Keratinocyte (primary cell): ENCODE measurements around the gene GHRH.

Source experiments
- EZH2 ChIP-seq: IDR thresholded peaks from one replicate; pipeline ENCODE4 v1.6.1; 2012; ENCODE audit warnings: inconsistent platforms, mild to moderate bottlenecking, low read length, moderate library complexity
- TF ChIP-seq, protein P1 (sequence below), 3 experiments: IDR thresholded peaks in 1 of 3; conservative IDR thresholded peaks in 1 of 3; optimal IDR thresholded peaks in 1 of 3; 2 replicates in 2 of 3; 3 replicates in 1 of 3; pipeline versions ENCODE3 to v1.5.1; 2011; ENCODE audit warnings: low read length in 3 of 3, mild to moderate bottlenecking in 3 of 3, moderate library complexity in 2 of 3, control low read depth in 1 of 3, inconsistent platforms in 1 of 3; ENCODE audit not compliant: insufficient read depth in 2 of 3; ENCODE audit errors: extremely low read depth in 1 of 3

- TF ChIP-seq, protein P1, sequence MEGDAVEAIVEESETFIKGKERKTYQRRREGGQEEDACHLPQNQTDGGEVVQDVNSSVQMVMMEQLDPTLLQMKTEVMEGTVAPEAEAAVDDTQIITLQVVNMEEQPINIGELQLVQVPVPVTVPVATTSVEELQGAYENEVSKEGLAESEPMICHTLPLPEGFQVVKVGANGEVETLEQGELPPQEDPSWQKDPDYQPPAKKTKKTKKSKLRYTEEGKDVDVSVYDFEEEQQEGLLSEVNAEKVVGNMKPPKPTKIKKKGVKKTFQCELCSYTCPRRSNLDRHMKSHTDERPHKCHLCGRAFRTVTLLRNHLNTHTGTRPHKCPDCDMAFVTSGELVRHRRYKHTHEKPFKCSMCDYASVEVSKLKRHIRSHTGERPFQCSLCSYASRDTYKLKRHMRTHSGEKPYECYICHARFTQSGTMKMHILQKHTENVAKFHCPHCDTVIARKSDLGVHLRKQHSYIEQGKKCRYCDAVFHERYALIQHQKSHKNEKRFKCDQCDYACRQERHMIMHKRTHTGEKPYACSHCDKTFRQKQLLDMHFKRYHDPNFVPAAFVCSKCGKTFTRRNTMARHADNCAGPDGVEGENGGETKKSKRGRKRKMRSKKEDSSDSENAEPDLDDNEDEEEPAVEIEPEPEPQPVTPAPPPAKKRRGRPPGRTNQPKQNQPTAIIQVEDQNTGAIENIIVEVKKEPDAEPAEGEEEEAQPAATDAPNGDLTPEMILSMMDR (optimal IDR thresholded peaks at IDR 0.05 in 1 of 3, IDR thresholded peaks at IDR 0.05 in 1 of 3, conservative IDR thresholded peaks at IDR 0.05 in 1 of 3; ENCODE audit: extremely low read depth in 1 of 3, insufficient read depth in 2 of 3, low read length in 3 of 3), result no peak
- TF ChIP-seq EZH2, result no peak
These were observed 8.5 kb downstream of the GHRH start for GRCh38 chr20:37253087-37253486.
